IPS-18c (cell line): ENCODE measurements around the gene GLIS1.

Experiments
- H3K4me3 ChIP-seq: 2 replicates; pipeline ENCODE4 v1.7.0; 2013; ENCODE audit warnings: low read depth, mild to moderate bottlenecking, low read length, moderate library complexity; ENCODE audit not compliant: insufficient read depth
- H3K9me3 ChIP-seq: one replicate; pipeline ENCODE4 v1.6.1; 2013; ENCODE audit warnings: mild to moderate bottlenecking, low read length, moderate library complexity; ENCODE audit not compliant: control insufficient read depth, insufficient read depth

The GLIS1 gene

GRCh38 chr1:53470584-53470983, 268.4 kb downstream of the GLIS1 start:
- H3K4me3 ChIP-seq = no peak overlapping the region
- no peaks in the 10 kb centered on the region for H3K9me3 ChIP-seq

DNA sequence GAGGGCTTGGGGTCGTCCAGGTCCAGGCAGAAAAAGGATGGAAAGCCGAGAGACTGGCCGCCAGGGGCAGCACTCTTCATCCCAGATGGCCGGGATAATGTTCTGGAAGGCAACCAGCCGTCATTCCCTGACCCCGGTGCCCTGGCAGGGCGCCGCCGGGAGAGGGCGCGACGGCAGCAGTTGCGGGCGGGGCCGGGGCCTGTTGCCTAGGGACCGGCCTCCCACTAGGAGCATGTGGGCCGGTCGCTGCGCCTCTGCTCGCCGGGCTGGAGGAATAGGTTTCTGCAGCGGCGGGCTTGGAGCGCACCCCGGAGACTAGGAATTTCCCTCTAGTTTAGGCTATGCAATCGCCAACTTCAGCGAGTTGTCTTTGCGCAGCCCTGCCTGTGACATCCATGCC, 268.8 kb downstream of the GLIS1 start:
- no peaks in the 10 kb centered on the region for H3K9me3 ChIP-seq
- no peak overlapping the region for H3K4me3 ChIP-seq

DNA sequence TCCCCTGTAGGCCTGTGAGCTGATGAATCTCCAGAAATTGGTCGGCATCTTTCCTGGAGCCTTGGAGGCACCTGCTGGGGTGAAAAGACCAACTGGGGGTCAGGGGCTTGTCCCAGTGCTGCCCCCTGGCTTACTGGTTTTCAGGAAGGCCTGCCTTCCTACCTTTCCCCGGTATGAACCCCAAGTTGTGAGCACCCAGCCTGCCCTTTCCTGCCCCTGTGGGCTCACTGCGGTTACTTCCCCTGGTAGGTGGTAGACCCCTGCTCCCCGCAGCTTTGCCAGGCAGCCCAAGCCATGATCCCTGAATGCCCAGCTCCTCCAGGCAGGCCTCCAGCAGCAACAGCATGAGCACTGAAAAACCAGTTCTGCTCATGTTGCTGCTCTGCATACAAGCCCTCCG, 269.6 kb downstream of the GLIS1 start:
- H3K9me3 ChIP-seq = no peaks in the 10 kb centered on the region

DNA sequence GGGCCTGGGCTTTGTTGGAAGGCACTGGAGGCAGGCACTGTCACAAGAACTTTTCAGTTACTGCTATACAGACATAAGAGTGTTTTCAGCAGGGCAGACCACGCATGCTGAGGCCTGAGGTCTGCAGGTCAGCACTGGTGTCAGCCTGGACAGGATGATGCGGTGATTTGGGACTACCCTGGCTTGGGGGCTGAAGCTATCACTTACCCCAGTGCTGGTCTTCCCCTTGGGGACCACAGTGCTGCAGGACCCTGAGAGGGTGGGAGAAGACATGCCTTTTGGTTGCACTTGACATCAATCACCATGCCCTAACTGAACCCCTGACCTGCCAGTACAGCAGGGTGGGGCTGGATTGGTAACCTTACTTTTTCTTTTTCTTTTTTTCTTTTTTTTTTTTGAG, 270.6 kb downstream of the GLIS1 start:
- H3K4me3 ChIP-seq = no peak overlapping the region
- no peaks in the 10 kb centered on the region for H3K9me3 ChIP-seq

More for the DNA sequence above, 269.6 kb downstream of the GLIS1 start:
- no peak overlapping the region for H3K4me3 ChIP-seq

GRCh38 chr1:53467391-53467790, 271.6 kb downstream of the GLIS1 start:
- no peaks in the 10 kb centered on the region for H3K9me3 ChIP-seq

DNA sequence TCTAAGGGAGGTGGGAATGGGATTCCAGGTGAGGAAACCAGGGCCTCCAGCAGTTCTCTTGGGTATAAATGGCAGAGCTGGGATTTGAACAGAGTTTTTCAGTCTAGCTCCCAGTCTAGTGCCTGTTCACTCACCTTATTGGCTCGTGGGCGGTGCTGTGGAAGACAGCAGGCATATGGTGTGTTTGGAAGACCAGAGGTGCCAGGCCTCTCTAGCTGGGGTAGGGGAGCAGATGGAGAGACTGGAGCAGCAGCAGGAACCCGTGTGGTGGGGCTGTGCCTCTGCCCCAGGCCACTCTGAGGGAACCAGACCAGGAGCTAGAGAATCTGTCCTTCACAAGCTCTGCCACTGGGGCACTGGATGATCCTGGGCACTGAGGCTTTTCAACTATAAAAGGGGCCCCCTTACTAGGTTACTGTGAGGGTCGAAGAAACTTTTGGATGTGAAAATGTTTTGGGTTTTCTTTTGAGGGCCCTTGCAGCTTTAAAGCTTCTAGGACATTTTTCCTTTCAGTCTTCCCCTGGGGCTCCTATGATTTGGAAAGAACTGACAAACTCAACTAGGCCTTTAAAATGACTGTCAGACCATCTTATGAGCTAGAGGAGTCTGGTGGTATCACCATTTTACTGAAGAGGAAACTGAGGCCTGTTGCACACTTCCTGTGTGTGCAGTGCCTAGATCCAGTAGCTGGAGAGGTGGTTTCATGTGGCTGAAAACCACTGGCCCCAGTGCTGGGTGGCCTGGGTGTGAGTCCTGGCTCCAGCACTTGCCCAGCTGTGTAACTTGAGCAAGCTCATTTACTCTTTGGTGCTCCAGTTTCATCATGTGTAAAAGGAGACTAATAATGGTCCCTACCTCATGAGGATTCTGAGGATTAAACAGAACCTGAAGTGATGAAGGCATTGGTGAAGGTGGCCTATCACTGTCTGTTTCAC, 273.7 kb downstream of the GLIS1 start:
- Histone ChIP-seq H3K9me3 (no peaks in the 10 kb centered on the region), H3K4me3 (no peak overlapping the region)

More at GRCh38 chr1:53467391-53467790, 271.6 kb downstream of the GLIS1 start:
- H3K4me3 ChIP-seq = no peak overlapping the region

DNA sequence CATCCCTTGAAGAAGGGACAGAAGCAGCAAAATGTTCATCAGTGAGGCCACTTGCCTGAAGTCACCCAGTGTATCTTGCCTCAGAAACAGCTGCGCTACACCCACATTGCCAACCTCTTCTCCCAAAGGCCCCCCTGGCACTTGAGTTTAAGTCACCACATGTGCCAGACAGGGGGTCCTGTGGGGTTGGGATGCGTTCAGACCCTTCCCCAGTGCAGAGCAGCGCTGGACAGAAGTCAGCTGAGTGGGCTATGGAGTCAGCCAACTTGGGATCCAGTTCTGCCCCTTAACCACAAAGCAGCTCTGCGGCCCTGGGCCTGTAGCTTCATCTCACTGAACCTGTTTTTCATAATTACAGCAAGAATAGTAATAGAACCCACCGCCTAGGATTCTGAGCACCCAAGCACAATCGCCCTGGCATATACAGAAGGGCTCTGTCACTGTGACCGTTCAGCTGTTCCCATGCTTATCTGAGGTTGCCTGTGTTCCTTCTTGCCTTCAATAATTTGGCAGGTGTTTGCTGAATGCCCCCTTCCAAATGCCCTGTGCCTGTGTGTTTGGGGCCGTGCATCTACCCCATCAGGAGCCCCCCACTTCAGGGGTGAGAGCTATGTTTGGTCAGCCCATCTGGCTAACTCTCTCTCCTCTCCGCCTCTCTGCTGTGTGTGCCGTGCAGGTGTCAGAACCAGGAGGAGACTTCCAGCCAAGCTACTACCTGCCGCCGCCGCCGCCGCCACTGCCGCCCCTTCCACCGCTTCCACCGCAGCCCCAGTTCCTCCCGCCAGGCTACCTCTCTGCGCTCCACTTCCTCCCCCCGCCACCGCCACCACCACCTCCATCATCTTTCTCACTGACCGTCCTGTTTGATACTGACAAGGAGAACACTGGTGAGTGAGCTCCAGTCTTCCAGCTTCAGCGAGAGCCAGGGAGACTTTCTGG, 274.7 kb downstream of the GLIS1 start:
- H3K4me3 ChIP-seq = no peak overlapping the region
- no peaks in the 10 kb centered on the region for H3K9me3 ChIP-seq

GRCh38 chr1:53462769-53463501, 276.0 kb downstream of the GLIS1 start:
- Histone ChIP-seq H3K9me3 (no peaks in the 10 kb centered on the region), H3K4me3 (no peak overlapping the region)

DNA sequence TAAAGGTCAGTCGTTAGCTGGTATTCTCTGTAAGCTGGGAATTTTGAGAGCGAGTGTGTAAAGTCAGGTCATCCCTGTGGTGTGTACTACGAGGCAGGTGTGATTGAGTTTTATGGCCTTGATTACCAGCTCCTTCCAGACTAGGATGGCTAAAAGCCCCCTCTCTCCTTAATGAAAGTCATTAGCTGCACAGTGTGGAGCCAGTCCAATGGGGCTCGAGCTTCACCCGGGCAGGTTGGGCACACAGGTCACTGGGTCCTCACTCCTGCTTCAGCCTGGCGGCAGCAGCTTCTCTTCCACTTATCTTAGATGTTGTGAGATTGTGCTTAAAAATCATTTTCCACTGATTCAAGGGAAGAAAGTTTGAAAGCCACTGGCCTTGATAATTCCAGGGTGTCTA, 276.8 kb downstream of the GLIS1 start:
- no peaks in the 10 kb centered on the region for H3K9me3 ChIP-seq
- no peak overlapping the region for H3K4me3 ChIP-seq

DNA sequence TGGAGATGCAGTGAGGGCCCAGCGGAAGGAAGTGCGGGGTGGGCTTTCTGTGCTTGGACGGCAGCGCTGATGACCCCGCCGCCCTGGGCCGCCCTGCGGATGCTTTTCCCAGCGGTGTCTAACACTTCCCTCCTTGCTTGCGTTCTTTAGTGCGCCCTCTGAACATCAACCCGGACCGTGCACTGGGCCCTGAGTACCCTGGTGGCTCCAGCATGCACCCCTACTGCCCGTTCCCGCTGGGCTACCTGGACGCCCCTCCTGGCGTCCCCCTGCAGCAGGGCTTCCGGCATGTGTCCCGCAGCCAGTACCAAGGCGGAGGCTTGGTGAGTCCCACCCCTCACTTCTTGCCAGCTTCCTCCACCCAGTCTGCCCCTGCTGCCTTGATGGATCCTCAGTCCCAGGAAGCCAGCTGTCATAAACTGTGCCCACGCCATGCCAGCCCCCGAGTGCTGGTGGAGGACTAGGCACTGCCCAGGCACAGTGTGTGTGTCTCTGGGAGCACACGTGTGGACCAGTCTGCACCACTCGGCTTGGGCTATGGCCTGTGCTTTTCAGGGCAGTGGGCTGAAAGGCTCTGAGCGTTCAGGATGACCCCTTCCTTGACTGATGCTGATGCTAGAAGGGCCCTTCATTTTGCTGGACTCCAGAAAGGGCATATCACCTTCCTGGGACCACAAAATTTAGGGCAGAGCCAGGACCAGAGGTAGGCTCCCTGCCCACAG, 277.5 kb downstream of the GLIS1 start:
- Histone ChIP-seq H3K4me3 (no peak overlapping the region), H3K9me3 (no peaks in the 10 kb centered on the region)

DNA sequence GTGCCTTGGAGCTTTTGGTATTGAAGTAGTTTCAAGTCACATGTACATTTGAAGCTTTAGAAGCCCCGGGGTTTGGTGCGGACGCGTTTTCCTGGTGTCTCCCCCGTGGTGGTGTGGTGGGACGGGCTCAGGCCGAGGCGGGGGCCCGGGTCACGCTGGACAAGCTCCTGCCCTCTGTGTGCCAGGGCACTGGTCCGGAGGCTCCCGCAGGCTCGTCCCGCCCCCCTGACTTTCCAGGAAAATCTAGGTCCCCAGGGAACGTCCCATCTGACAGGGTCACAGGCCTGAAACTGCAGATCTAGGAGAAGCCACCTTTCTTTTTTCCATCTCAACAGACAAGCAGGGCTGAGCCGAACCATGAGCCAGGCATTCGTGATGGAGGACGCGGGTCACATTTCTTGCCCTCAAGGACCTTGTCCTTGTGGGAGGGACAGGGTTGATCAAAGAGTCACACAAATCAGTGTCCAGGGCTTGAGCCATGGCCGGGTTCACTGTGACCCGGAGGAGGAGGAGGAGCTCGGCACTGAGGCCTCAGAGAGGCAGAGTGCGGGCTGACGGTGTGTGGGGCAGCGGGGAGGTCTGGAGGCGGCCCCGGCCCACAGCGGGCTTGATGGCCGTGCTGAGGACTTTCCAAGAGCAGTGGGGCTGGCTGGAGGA, 278.2 kb downstream of the GLIS1 start:
- Histone ChIP-seq H3K4me3 (no peak overlapping the region), H3K9me3 (no peaks in the 10 kb centered on the region)

GRCh38 chr1:53460211-53460634, 278.7 kb downstream of the GLIS1 start:
- H3K9me3 ChIP-seq = no peaks in the 10 kb centered on the region

GRCh38 chr1:53459321-53460175, 279.4 kb downstream of the GLIS1 start, which contains the start of gene DMRTB1:
DMRTB1 (plus strand) TSS chr1:53459399; CDS start chr1:53459454, 55 bp downstream.
- H3K4me3 ChIP-seq = no peak within 1 kb of the TSS
- H3K9me3 ChIP-seq = no peaks in the 10 kb centered on the region

More at GRCh38 chr1:53460211-53460634, 278.7 kb downstream of the GLIS1 start:
- no peak overlapping the region for H3K4me3 ChIP-seq

GRCh38 chr1:53458634-53459033, 280.3 kb downstream of the GLIS1 start:
- no peaks in the 10 kb centered on the region for H3K9me3 ChIP-seq

More at GRCh38 chr1:53458634-53459033, 280.3 kb downstream of the GLIS1 start:
- H3K4me3 ChIP-seq = no peak overlapping the region
